Loucy (cell line): Measurements from ENCODE around the gene GAREM1.

Source experiments
- H2AFZ ChIP-seq: fragments of 200-600 bp; sonication (generic); 2 replicates; pipeline ENCODE4 v1.6.0; 2016; ENCODE audit warnings: antibody characterized with exemption, mild to moderate bottlenecking, low read length, moderate library complexity
- H3F3A ChIP-seq: fragments of 200-600 bp; 2 replicates; pipeline ENCODE4 v1.6.0; 2016; ENCODE audit warnings: antibody characterized with exemption, low read depth, mild to moderate bottlenecking
- H3K27me3 ChIP-seq: fragments of 200-600 bp; sonication (generic); 2 replicates; pipeline ENCODE4 v1.6.1; 2014; ENCODE audit warnings: low read length, mild to moderate bottlenecking; ENCODE audit not compliant: insufficient read depth, poor library complexity, severe bottlenecking
- H3K36me3 ChIP-seq: fragments of 200-600 bp; sonication (generic); 2 replicates; pipeline ENCODE4 v1.6.1; 2016; ENCODE audit warnings: low read length; ENCODE audit not compliant: insufficient read depth
- H3K4me1 ChIP-seq: fragments of 200-600 bp; sonication (generic); 2 replicates; pipeline ENCODE4 v1.5.1; 2014; ENCODE audit warnings: low read length, mild to moderate bottlenecking; ENCODE audit not compliant: insufficient read depth, poor library complexity, severe bottlenecking
- H3K4me2 ChIP-seq: fragments of 200-600 bp; sonication (generic); 2 replicates; pipeline ENCODE4 v1.6.0; 2014; ENCODE audit warnings: antibody characterized with exemption, low read length, low read depth, mild to moderate bottlenecking; ENCODE audit not compliant: poor library complexity, severe bottlenecking
- H3K4me3 ChIP-seq: fragments of 200-600 bp; sonication (generic); 2 replicates; pipeline ENCODE4 v1.5.1; 2014; ENCODE audit warnings: low read length, mild to moderate bottlenecking, mixed read lengths; ENCODE audit not compliant: poor library complexity, severe bottlenecking
- H3K79me2 ChIP-seq: fragments of 200-600 bp; sonication (generic); 2 replicates; pipeline ENCODE4 v1.6.1; 2014; ENCODE audit warnings: low read length; ENCODE audit not compliant: insufficient read depth
- H3K9ac ChIP-seq: fragments of 200-600 bp; sonication (generic); 2 replicates; pipeline ENCODE4 v1.6.0; 2014; ENCODE audit warnings: mild to moderate bottlenecking, low read depth, low read length, moderate library complexity; ENCODE audit not compliant: poor library complexity, severe bottlenecking
- H3K9me2 ChIP-seq: fragments of 200-600 bp; sonication (generic); replicated peaks from 2 replicates; pipeline ENCODE4 v1.6.1; 2016; ENCODE audit warnings: low read depth, low read length, mixed read lengths
- H3K9me3 ChIP-seq: fragments of 200-600 bp; sonication (generic); 2 replicates; pipeline ENCODE4 v1.6.1; 2014; ENCODE audit warnings: mild to moderate bottlenecking, antibody characterized with exemption, low read length, low read depth; ENCODE audit not compliant: insufficient read depth
- H4K20me1 ChIP-seq: fragments of 200-600 bp; sonication (generic); 2 replicates; pipeline ENCODE4 v1.6.0; 2014; ENCODE audit warnings: antibody characterized with exemption, low read length, mild to moderate bottlenecking; ENCODE audit not compliant: insufficient read depth, poor library complexity, severe bottlenecking
- CTCF ChIP-seq: fragments of 200-600 bp; sonication (generic); conservative IDR thresholded peaks from 2 replicates; pipeline ENCODE4 v1.5.1; 2014; ENCODE audit warnings: mild to moderate bottlenecking, antibody characterized with exemption, low read length
- EZH2phosphoT487 ChIP-seq: fragments of 200-600 bp; IDR thresholded peaks from 2 replicates; pipeline ENCODE4 v1.6.1; 2018; ENCODE audit warnings: antibody characterized with exemption, mild to moderate bottlenecking, moderate library complexity, borderline replicate concordance

The GAREM1 gene

GRCh38 chr18:32243358-32243757, 227.3 kb downstream of the GAREM1 start:
- Histone ChIP-seq H4K20me1 (no peaks in the 10 kb centered on the region), H3K9me3 (no peaks in the 10 kb centered on the region), H3K4me1 (no peaks in the 10 kb centered on the region), H2AFZ (no peak overlapping the region), H3K27me3 (no peaks in the 10 kb centered on the region), H3K4me2 (no peak overlapping the region), H3K36me3 (no peaks in the 10 kb centered on the region), H3F3A (no peaks in the 10 kb centered on the region), H3K9ac (no peak overlapping the region), H3K79me2 (no peaks in the 10 kb centered on the region), H3K4me3 (no peak overlapping the region), H3K9me2 (no peaks in the 10 kb centered on the region)
- TF ChIP-seq CTCF, result no peak
- no peak for TF ChIP-seq EZH2phosphoT487

DNA sequence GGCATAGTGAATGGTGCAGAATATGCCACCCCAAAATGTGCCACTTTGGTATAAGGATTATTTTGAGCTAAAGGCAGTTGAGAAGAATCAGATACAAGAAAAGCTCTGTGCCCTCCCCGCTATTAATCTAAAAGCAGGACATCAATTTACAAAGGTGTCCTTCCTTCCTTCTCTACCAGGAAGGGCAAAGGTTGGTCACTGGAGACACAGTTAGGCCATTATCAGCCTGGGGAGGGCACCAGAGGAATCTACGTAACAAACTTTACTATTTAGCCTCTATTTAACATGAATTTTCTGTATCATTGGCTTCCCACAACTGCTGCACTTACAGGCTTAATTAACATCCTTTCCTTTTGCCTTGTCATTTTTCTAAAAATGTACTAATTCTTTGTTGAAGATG, 228.3 kb downstream of the GAREM1 start:
- H4K20me1 ChIP-seq, result no peaks in the 10 kb centered on the region
- H3K27me3 ChIP-seq, result no peaks in the 10 kb centered on the region
- H3K9me2 ChIP-seq, result no peaks in the 10 kb centered on the region
- no peak overlapping the region for H3K4me2 ChIP-seq
- H2AFZ ChIP-seq, result no peak overlapping the region
- H3K4me1 ChIP-seq, result no peaks in the 10 kb centered on the region
- H3K4me3 ChIP-seq, result no peak overlapping the region
- H3F3A ChIP-seq, result no peaks in the 10 kb centered on the region
- H3K79me2 ChIP-seq, result no peaks in the 10 kb centered on the region
- no peaks in the 10 kb centered on the region for H3K36me3 ChIP-seq
- H3K9ac ChIP-seq, result no peak overlapping the region
- no peaks in the 10 kb centered on the region for H3K9me3 ChIP-seq
- TF ChIP-seq CTCF (no peak), EZH2phosphoT487 (no peak)

GRCh38 chr18:32238635-32239268, 231.9 kb downstream of the GAREM1 start:
- H3K36me3 ChIP-seq, result no peaks in the 10 kb centered on the region
- H3K9ac ChIP-seq, result no peak overlapping the region
- H3K9me3 ChIP-seq, result no peaks in the 10 kb centered on the region
- H3K4me3 ChIP-seq, result no peak overlapping the region
- H4K20me1 ChIP-seq, result no peaks in the 10 kb centered on the region
- H3K9me2 ChIP-seq, result no peaks in the 10 kb centered on the region
- no peak overlapping the region for H2AFZ ChIP-seq
- H3K79me2 ChIP-seq, result no peaks in the 10 kb centered on the region
- no peaks in the 10 kb centered on the region for H3F3A ChIP-seq
- H3K4me2 ChIP-seq, result no peak overlapping the region
- no peak for TF ChIP-seq CTCF
- TF ChIP-seq EZH2phosphoT487, result no peak
- H3K27me3 ChIP-seq, result no peaks in the 10 kb centered on the region
- H3K4me1 ChIP-seq, result no peaks in the 10 kb centered on the region
